ENCODE data around the gene SDE2. TPM values are rescaled to one million over a fixed set of nuclear protein-coding genes. Genes with fewer than 3 reads are reported as not detected.

The SDE2 gene
- total RNA-seq, 1 experiment from 2014 or later: 21.8 TPM

- H3K4me1 ChIP-seq (ENCODE audit: low read length): no peaks in the 10 kb centered on the region
- no peak overlapping the region for H2AFZ ChIP-seq (ENCODE audit: low read length)
- no peaks in the 10 kb centered on the region for H3K79me2 ChIP-seq (ENCODE audit: low read length)
- H3K9me3 ChIP-seq (ENCODE audit: low read length): no peaks in the 10 kb centered on the region
- no peaks in the 10 kb centered on the region for H3K27me3 ChIP-seq (ENCODE audit: low read length)
- no peak for DNase-seq
- no peak overlapping the region for H3K9ac ChIP-seq (ENCODE audit: low read length)
- no peak overlapping the region for H3K4me2 ChIP-seq (ENCODE audit: low read depth, low read length, poor library complexity, severe bottlenecking)
- no peaks in the 10 kb centered on the region for H3K9me2 ChIP-seq (replicated peaks; ENCODE audit: insufficient read depth, low read length)
- no peaks in the 10 kb centered on the region for H3K36me3 ChIP-seq (ENCODE audit: insufficient read depth, low read length)
- H3K4me3 ChIP-seq (ENCODE audit: low read length): no peak overlapping the region
- H4K20me1 ChIP-seq (ENCODE audit: insufficient read depth, low read depth, low read length): no peaks in the 10 kb centered on the region
- no peak overlapping the region for H3K27ac ChIP-seq (ENCODE audit: low read length)
Measured at GRCh38 chr1:226034482-226034881, 35.3 kb upstream of the SDE2 start.

- Histone ChIP-seq H4K20me1 (ENCODE audit: insufficient read depth, low read depth, low read length) (no peaks in the 10 kb centered on the region), H3K4me2 (ENCODE audit: low read depth, low read length, poor library complexity, severe bottlenecking) (no peak overlapping the region), H3K36me3 (ENCODE audit: insufficient read depth, low read length) (no peaks in the 10 kb centered on the region), H3K79me2 (ENCODE audit: low read length) (no peaks in the 10 kb centered on the region), H3K9me2 (replicated peaks; ENCODE audit: insufficient read depth, low read length) (no peaks in the 10 kb centered on the region), H3K27ac (ENCODE audit: low read length) (no peak overlapping the region), H3K27me3 (ENCODE audit: low read length) (no peaks in the 10 kb centered on the region), H3K9ac (ENCODE audit: low read length) (no peak overlapping the region), H3K4me3 (ENCODE audit: low read length) (no peak overlapping the region), H2AFZ (ENCODE audit: low read length) (no peak overlapping the region), H3K9me3 (ENCODE audit: low read length) (no peaks in the 10 kb centered on the region), H3K4me1 (ENCODE audit: low read length) (peaks cover 2% of the 10 kb centered on the region)
- no peak for DNase-seq
Measured at GRCh38 chr1:226033991-226034390, 34.8 kb upstream of the SDE2 start.

GRCh38 chr1:226033582-226033981 is 34.4 kb upstream of the SDE2 start:
- Histone ChIP-seq H3K4me3 (ENCODE audit: low read length) (no peak overlapping the region), H3K36me3 (ENCODE audit: insufficient read depth, low read length) (no peaks in the 10 kb centered on the region), H3K27ac (ENCODE audit: low read length) (no peak overlapping the region), H3K27me3 (ENCODE audit: low read length) (no peaks in the 10 kb centered on the region), H3K9me3 (ENCODE audit: low read length) (no peaks in the 10 kb centered on the region), H3K4me2 (ENCODE audit: low read depth, low read length, poor library complexity, severe bottlenecking) (no peak overlapping the region), H3K79me2 (ENCODE audit: low read length) (no peaks in the 10 kb centered on the region), H3K9ac (ENCODE audit: low read length) (no peak overlapping the region), H2AFZ (ENCODE audit: low read length) (no peak overlapping the region), H3K4me1 (ENCODE audit: low read length) (peaks cover 5% of the 10 kb centered on the region), H4K20me1 (ENCODE audit: insufficient read depth, low read depth, low read length) (no peaks in the 10 kb centered on the region), H3K9me2 (replicated peaks; ENCODE audit: insufficient read depth, low read length) (no peaks in the 10 kb centered on the region)
- no peak for DNase-seq

- no peaks in the 10 kb centered on the region for H3K9me3 ChIP-seq (ENCODE audit: low read length)
- peaks cover 5% of the 10 kb centered on the region for H3K4me1 ChIP-seq (ENCODE audit: low read length)
- no peaks in the 10 kb centered on the region for H3K9me2 ChIP-seq (replicated peaks; ENCODE audit: insufficient read depth, low read length)
- no peak overlapping the region for H3K27ac ChIP-seq (ENCODE audit: low read length)
- H3K9ac ChIP-seq (ENCODE audit: low read length): no peak overlapping the region
- H3K27me3 ChIP-seq (ENCODE audit: low read length): no peaks in the 10 kb centered on the region
- no peak overlapping the region for H2AFZ ChIP-seq (ENCODE audit: low read length)
- no peaks in the 10 kb centered on the region for H3K79me2 ChIP-seq (ENCODE audit: low read length)
- no peaks in the 10 kb centered on the region for H4K20me1 ChIP-seq (ENCODE audit: insufficient read depth, low read depth, low read length)
- no peaks in the 10 kb centered on the region for H3K36me3 ChIP-seq (ENCODE audit: insufficient read depth, low read length)
- DNase-seq: no peak
- no peak overlapping the region for H3K4me3 ChIP-seq (ENCODE audit: low read length)
- no peak overlapping the region for H3K4me2 ChIP-seq (ENCODE audit: low read depth, low read length, poor library complexity, severe bottlenecking)
Measured at GRCh38 chr1:226029568-226030225, 30.6 kb upstream of the SDE2 start.

- H3K9me2 ChIP-seq (replicated peaks; ENCODE audit: insufficient read depth, low read length): no peaks in the 10 kb centered on the region
- peak; percentile 65 for DNase-seq
- H3K4me1 ChIP-seq (ENCODE audit: low read length): peaks cover 5% of the 10 kb centered on the region
- H3K36me3 ChIP-seq (ENCODE audit: insufficient read depth, low read length): no peaks in the 10 kb centered on the region
- no peak overlapping the region for H3K27ac ChIP-seq (ENCODE audit: low read length)
- H3K27me3 ChIP-seq (ENCODE audit: low read length): no peaks in the 10 kb centered on the region
- H3K9me3 ChIP-seq (ENCODE audit: low read length): no peaks in the 10 kb centered on the region
- H4K20me1 ChIP-seq (ENCODE audit: insufficient read depth, low read depth, low read length): no peaks in the 10 kb centered on the region
- peak overlapping the region; percentile 15 for H3K4me2 ChIP-seq (ENCODE audit: low read depth, low read length, poor library complexity, severe bottlenecking)
- no peak overlapping the region for H3K9ac ChIP-seq (ENCODE audit: low read length)
- no peaks in the 10 kb centered on the region for H3K79me2 ChIP-seq (ENCODE audit: low read length)
- no peak overlapping the region for H3K4me3 ChIP-seq (ENCODE audit: low read length)
- no peak overlapping the region for H2AFZ ChIP-seq (ENCODE audit: low read length)
Measured at GRCh38 chr1:226029093-226029496, 30.0 kb upstream of the SDE2 start.

DNA sequence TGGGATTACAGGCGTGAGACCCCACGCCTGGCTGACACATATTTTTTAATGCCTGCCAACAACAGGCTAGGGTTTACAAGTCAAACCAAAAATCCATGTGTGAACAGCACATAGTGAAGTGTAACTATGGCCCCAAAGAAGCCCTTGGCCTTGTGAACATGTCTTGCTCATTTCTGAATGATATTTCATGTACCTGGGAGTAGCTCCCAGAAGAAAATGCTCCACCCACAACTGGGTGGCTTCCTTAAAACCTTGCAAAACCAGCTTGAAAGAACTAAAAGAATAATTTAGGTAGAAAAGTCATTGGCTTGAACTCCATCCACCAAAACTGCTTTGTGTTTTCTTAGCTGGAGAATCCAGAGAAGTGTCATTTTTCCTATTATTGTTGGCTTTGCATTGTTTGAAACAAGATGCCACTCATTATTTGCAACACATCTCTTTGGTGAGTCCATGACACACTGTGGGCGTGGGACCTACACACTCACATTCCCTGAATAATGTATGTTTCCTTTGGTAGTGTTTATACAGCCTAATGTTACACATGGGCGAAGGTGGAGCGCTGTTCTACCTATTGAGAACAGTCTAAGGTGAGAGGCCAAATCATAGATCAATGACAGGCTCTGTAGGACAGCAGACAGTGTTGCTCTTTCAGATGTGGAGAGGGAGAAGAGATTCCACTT is 28.5 kb upstream of the SDE2 start:
- Histone ChIP-seq H3K9ac (ENCODE audit: low read length) (no peak overlapping the region), H3K36me3 (ENCODE audit: insufficient read depth, low read length) (no peaks in the 10 kb centered on the region), H3K4me2 (ENCODE audit: low read depth, low read length, poor library complexity, severe bottlenecking) (no peak overlapping the region), H3K27me3 (ENCODE audit: low read length) (no peaks in the 10 kb centered on the region), H2AFZ (ENCODE audit: low read length) (no peak overlapping the region), H3K9me3 (ENCODE audit: low read length) (no peaks in the 10 kb centered on the region), H4K20me1 (ENCODE audit: insufficient read depth, low read depth, low read length) (no peaks in the 10 kb centered on the region), H3K79me2 (ENCODE audit: low read length) (no peaks in the 10 kb centered on the region), H3K27ac (ENCODE audit: low read length) (no peak overlapping the region), H3K9me2 (replicated peaks; ENCODE audit: insufficient read depth, low read length) (no peaks in the 10 kb centered on the region), H3K4me1 (ENCODE audit: low read length) (peaks cover 5% of the 10 kb centered on the region), H3K4me3 (ENCODE audit: low read length) (no peak overlapping the region)
- DNase-seq: no peak

DNA sequence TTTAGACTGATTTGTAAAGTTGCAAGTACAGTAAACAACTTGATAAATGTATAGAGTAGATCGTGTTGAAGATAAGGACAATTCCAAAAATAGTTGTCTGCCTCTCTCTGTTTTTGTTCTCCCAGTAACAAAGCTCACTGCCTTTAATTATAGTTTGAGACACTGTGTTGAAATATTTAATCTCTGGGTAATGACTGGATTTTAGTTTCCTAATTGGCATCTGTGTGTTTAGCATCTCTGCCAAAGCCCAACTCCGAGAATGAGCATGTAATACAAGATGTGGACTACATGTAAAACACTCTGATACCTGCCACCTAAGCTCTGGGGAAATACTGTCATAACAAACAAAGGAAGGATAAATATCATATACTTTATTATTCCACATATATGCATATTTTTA is 27.7 kb upstream of the SDE2 start:
- Histone ChIP-seq H3K4me2 (ENCODE audit: low read depth, low read length, poor library complexity, severe bottlenecking) (no peak overlapping the region), H3K9me2 (replicated peaks; ENCODE audit: insufficient read depth, low read length) (no peaks in the 10 kb centered on the region), H3K27me3 (ENCODE audit: low read length) (no peaks in the 10 kb centered on the region), H2AFZ (ENCODE audit: low read length) (no peak overlapping the region), H3K9me3 (ENCODE audit: low read length) (no peaks in the 10 kb centered on the region), H3K36me3 (ENCODE audit: insufficient read depth, low read length) (no peaks in the 10 kb centered on the region), H4K20me1 (ENCODE audit: insufficient read depth, low read depth, low read length) (no peaks in the 10 kb centered on the region), H3K27ac (ENCODE audit: low read length) (no peak overlapping the region), H3K4me3 (ENCODE audit: low read length) (no peak overlapping the region), H3K9ac (ENCODE audit: low read length) (no peak overlapping the region), H3K4me1 (ENCODE audit: low read length) (peaks cover 5% of the 10 kb centered on the region), H3K79me2 (ENCODE audit: low read length) (no peaks in the 10 kb centered on the region)
- DNase-seq: no peak

- H3K79me2 ChIP-seq (ENCODE audit: low read length): no peaks in the 10 kb centered on the region
- H3K9me2 ChIP-seq (replicated peaks; ENCODE audit: insufficient read depth, low read length): no peaks in the 10 kb centered on the region
- H3K4me3 ChIP-seq (ENCODE audit: low read length): no peak overlapping the region
- H3K9me3 ChIP-seq (ENCODE audit: low read length): no peaks in the 10 kb centered on the region
- H4K20me1 ChIP-seq (ENCODE audit: insufficient read depth, low read depth, low read length): no peaks in the 10 kb centered on the region
- DNase-seq: no peak
- H3K4me1 ChIP-seq (ENCODE audit: low read length): peaks cover under 1% of the 10 kb centered on the region
- no peak overlapping the region for H3K27ac ChIP-seq (ENCODE audit: low read length)
- no peak overlapping the region for H2AFZ ChIP-seq (ENCODE audit: low read length)
- no peak overlapping the region for H3K9ac ChIP-seq (ENCODE audit: low read length)
- H3K4me2 ChIP-seq (ENCODE audit: low read depth, low read length, poor library complexity, severe bottlenecking): no peak overlapping the region
- H3K27me3 ChIP-seq (ENCODE audit: low read length): no peaks in the 10 kb centered on the region
- no peaks in the 10 kb centered on the region for H3K36me3 ChIP-seq (ENCODE audit: insufficient read depth, low read length)
Measured at GRCh38 chr1:226023735-226024134, 24.6 kb upstream of the SDE2 start.
